HG03280 (cell line): ENCODE results near the gene NUBPL.
"Not testable (repeated sequence)": the region's sequence is repeated elsewhere in the genome, so short reads cannot be mapped to it uniquely, and the experiment has no call there.

Source experiments
- ATAC-seq: cut with Tn5 transposase; IDR thresholded peaks from one replicate; pipeline ENCODE4 v1.9.1; 2021; ENCODE audit warnings: mild to moderate bottlenecking, moderate library complexity; ENCODE audit not compliant: unreplicated experiment

The NUBPL gene

DNA sequence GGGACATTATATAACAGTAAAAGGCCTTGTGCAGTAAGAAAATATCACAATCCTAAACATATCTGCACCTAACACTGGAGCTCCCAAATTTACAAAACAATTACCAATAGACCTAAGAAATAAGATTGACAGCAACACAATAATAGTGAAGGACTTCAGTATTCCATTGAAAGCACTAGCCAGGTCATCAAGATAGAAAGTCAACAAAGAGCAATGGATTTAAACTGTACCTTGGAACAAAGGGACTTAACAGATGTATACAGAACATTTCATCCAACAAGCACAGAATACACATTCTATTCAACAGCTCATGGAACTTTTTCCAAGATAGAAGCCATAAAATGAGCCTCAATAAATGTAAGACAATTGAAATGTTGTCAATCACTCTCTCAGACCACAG, 306.4 kb downstream of the NUBPL start:
- no peak for ATAC-seq

DNA sequence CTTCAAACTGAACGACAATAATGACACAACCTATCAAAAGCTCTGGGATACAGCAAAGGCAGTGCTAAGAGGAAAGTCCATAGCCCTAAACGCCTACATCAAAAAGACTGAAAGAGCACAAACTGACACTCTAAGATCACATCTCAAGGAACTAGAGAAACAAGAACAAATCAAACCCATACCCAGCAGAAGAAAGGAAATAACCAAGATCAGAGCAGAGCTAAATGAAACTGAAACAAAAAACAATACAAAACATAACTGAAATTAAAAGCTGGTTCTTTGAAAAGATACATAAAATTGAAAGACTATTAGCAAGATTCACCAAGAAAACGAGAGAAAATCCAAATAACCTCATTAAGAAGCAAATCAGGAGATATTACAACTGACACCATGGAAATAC, 306.9 kb downstream of the NUBPL start:
- ATAC-seq = not testable (repeated sequence)

GRCh38 chr14:31876741-31877140, 315.5 kb downstream of the NUBPL start:
- no peak for ATAC-seq

- ATAC-seq = no peak
Measured at GRCh38 chr14:31877255-31877798, 316.1 kb downstream of the NUBPL start.

DNA sequence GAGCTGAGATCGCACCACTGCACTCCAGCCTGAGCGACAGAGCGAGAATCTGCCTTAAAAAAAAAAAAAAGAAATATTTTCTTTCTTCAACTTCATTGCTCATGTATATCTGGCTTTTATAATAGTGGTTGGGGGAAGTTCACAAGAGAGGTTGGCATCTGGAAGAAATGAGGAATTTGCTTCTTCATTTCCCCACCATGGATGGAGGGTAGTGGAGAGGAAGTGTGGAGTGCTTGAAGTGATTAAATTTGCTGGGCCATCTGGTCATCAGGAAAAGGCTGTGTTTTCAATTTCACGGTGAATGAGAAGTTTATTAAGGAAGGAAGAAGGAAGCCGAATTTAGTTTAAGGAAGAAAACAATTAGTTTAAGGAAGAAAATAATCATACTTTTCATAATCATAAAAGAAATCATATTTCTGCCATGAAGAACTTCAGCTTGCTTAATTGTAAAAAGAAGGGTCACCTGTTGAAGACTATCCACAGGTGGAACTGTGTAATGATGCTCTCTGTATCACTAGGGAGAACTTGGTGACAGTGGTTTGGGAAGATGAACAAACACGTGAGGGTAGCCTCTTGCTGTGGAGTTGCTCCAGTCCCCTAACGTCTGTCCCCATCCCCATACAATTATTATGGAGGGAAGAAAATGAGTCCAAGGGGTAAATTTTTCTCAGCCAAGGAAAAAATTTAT, 318.6 kb downstream of the NUBPL start:
- ATAC-seq = no peak

DNA sequence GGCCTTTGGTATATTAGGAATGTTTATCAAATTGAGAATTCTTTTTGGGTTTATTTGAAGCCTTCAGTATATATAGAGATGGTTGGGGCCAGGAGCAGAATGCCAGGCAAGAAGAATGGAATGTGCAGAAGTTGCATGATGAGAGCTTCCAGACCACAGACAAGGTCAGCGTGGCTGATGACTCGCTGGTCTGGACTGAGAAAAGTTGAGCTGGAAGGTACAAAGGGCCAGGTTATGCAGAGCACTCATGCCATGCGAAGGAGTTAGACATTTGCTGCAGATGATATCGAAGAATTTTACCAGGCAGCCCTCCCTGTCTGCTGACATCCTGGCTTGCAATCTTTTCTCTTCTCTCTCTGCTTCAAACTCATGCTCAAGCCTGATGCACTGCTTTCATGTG, 319.7 kb downstream of the NUBPL start:
- no peak for ATAC-seq

- ATAC-seq = no peak
Measured at GRCh38 chr14:31881531-31882310, 320.5 kb downstream of the NUBPL start.

- ATAC-seq = no peak
Measured at GRCh38 chr14:31884238-31884637, 323.0 kb downstream of the NUBPL start.

- ATAC-seq = no peak
Measured at GRCh38 chr14:31884776-31885379, 323.7 kb downstream of the NUBPL start.

GRCh38 chr14:31886156-31886835, 325.1 kb downstream of the NUBPL start:
- ATAC-seq = no peak

GRCh38 chr14:31887929-31888580, 326.9 kb downstream of the NUBPL start:
- no peak for ATAC-seq

- ATAC-seq = no peak
Measured at GRCh38 chr14:31889297-31889696, 328.1 kb downstream of the NUBPL start.

DNA sequence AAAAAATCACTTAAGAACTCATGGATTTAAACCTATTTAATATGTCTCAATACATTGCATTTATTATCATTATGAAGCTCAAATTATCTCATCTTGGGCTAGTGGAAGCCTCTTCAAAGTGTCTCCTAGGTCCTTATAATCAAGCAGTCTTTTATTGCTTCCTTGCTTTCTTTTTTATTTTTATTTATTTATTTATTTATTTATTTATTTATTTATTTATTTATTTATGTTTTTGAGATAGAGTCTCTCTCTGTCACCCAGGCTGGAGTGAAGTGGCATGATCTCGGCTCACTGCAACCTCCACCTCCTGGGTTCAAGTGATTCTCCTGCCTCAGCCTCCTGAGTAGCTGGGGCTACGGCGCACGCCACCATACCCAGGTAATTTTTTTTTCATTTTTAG, 329.0 kb downstream of the NUBPL start:
- ATAC-seq = not testable (repeated sequence)

DNA sequence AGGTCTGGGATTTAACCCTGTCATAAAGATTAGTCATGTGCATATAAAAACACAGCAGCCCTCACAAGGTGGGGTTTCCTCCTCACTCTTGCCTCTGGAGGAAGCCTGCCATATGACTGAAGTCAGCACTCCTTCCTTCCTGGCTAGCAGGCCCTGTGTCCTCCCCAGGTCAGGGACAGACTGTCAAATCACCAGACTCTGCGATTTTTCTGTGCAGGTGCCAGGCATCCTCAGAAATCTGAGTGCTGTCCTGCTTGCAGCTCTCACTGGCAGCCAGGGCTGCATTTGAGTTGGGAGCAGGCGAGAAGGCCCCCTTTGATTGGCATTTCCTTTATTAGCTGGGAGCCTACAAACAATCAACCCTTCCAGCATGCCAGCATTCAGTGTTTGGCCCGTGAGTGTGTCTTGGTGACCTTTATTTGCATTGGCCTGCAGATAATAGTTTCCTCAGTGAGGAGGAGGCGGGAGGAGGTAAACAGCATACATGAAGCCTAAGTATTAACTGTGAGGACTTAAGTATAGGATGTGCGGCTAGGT, 332.1 kb downstream of the NUBPL start:
- ATAC-seq = no peak

- no peak for ATAC-seq
Measured at GRCh38 chr14:31894351-31894750, 333.1 kb downstream of the NUBPL start.

DNA sequence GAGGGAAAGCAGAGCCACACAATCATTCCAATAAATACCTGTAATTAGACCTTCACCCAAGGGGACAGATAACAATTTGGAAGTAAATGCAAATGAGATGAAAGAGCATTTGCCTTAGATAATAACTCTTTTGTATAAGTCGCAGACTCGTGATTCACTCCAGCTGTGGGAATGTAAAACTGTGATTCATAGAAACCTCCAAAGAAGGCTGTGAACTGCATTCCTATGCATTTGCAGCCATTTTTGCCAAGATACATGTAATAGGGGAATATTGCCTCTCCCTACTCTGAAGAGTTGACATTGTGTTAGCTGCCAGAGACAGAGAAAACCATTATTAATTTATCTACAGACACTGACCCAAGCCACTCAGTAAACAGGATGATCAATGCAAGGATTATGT, 334.0 kb downstream of the NUBPL start:
- no peak for ATAC-seq

GRCh38 chr14:31895646-31896045, 334.4 kb downstream of the NUBPL start:
- ATAC-seq = no peak

- no peak for ATAC-seq
Measured at GRCh38 chr14:31897581-31898186, 336.5 kb downstream of the NUBPL start.

DNA sequence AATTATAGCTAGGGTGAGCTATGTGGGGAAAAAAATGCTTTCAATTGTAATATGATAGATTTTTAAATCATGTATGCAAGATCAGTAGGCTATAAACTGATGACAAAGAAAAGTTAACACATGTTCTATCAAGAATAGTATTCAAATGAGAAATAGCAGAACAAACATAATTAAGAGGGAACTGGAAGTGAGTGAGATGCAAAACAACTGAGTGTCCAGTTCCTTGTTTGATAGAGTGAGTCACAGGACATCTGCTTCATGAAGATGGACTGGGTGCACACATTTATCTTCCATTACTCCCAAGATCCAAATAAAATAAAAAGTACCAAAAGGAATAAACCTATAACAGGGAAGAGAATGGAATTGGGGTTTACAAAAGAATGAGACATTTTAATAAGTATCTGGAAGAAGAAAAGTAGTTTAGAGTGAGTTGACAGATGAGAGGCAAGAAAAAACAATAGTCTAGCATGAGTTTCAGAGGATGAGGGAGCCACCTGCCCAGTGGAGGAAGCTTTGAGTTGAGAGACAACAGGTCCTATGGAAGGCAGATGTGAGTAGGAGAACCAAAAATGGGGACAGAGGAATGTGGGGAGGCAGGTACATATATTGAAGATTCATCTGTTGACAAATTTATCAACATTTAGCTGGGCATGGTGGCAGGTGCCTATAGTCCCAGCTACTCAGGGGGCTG, 337.8 kb downstream of the NUBPL start:
- ATAC-seq = no peak
